ENCODE results near the gene HERPUD1. TPM values are rescaled to one million over a fixed set of nuclear protein-coding genes. Genes with fewer than 3 reads are reported as not detected.

Gene HERPUD1
- total RNA-seq, 1 experiment from 2014 or later, result 28.9 TPM

- Histone ChIP-seq H3K14ac (ENCODE audit: insufficient read depth, low read length) (no peak overlapping the region), H3K9me3 (ENCODE audit: control insufficient read depth, low read depth, low read length) (no peaks in the 10 kb centered on the region), H3K18ac (ENCODE audit: insufficient read length, low read depth, low read length) (no peak overlapping the region), H3T11ph (ENCODE audit: low read length) (no peak overlapping the region), H4K91ac (ENCODE audit: insufficient read length, low read depth, low read length) (no peak overlapping the region), H2BK15ac (ENCODE audit: low read depth, low read length) (no peak overlapping the region), H3K23ac (ENCODE audit: insufficient read length, low read depth, low read length) (no peak overlapping the region), H2BK5ac (ENCODE audit: insufficient read length, low read length) (no peak overlapping the region), H3K9ac (ENCODE audit: extremely low read depth, insufficient read length, low read length) (no peak overlapping the region), H3K27me3 (ENCODE audit: insufficient read depth, low read length) (no peaks in the 10 kb centered on the region), H3K56ac (ENCODE audit: insufficient read length, low read depth, low read length) (no peak overlapping the region), H4K8ac (replicated peaks; ENCODE audit: insufficient read length, low read depth, low read length) (no peak overlapping the region), H2BK20ac (ENCODE audit: low read depth, low read length, poor library complexity, severe bottlenecking) (no peak overlapping the region), H3K23me2 (ENCODE audit: insufficient read length, low read depth, low read length, poor library complexity, severe bottlenecking) (no peaks in the 10 kb centered on the region), H2BK12ac (ENCODE audit: insufficient read length, low read depth, low read length) (no peak overlapping the region), H3K79me2 (ENCODE audit: insufficient read depth, low read length) (no peaks in the 10 kb centered on the region), H3K4me2 (ENCODE audit: insufficient read depth, insufficient read length, low read length) (no peak overlapping the region), H2BK120ac (ENCODE audit: low read depth, low read length, poor library complexity, severe bottlenecking) (no peak overlapping the region), H3K4ac (ENCODE audit: low read depth, low read length) (no peak overlapping the region), H4K5ac (ENCODE audit: insufficient read length, low read depth, low read length) (no peak overlapping the region), H3K4me1 (ENCODE audit: insufficient read depth, low read length) (no peaks in the 10 kb centered on the region; the same call in 1 of the 2 replicates), H2AK5ac (ENCODE audit: insufficient read length, low read length) (no peak overlapping the region), H3K79me1 (ENCODE audit: insufficient read depth, low read depth, low read length, poor library complexity, severe bottlenecking) (no peaks in the 10 kb centered on the region), H3K27ac (ENCODE audit: insufficient read length, low read depth, low read length) (no peak overlapping the region), H4K20me1 (ENCODE audit: control insufficient read depth, insufficient read depth, insufficient read length) (no peaks in the 10 kb centered on the region), H2AFZ (ENCODE audit: low read length) (no peak overlapping the region)
- Mint-ChIP-seq H3K4me1 (peaks cover 14 to 16% of the 10 kb centered on the region in 2 experiments), H3K9me3 (peaks cover 0 to 2% of the 10 kb centered on the region in 2 experiments; a peak in 1 of 5 replicates), H3K27me3 (ENCODE audit: low read depth) (peaks cover 15% of the 10 kb centered on the region), H3K27ac (peak overlapping the region in 2 of 3 experiments; percentile 23 to 59; a peak in 2 of 7 replicates), H3K36me3 (ENCODE audit: insufficient read depth in 1 of 3, low read depth in 3 of 3) (no peaks in the 10 kb centered on the region), H3K4me3 (no peak overlapping the region)
- TF ChIP-seq CTCF (conservative IDR thresholded peaks at IDR 0.05), result no peak
- no CpG with 5 or more reads among the region's 5 CpGs for WGBS (ENCODE audit: extremely low coverage, insufficient read length, low lambda C conversion rate)
- DNase-seq, result no peak
Observed at GRCh38 chr16:56916571-56917403, 15.2 kb upstream of the HERPUD1 start.

All from H9 (cell line).